Nephron (organoid): ENCODE measurements around the gene INTS7.

Experiments used
- H3K27ac Mint-ChIP-seq, 3 experiments: 2 replicates each; pipeline ENCODE4 v1.8.0; 2020; ENCODE audit warnings: mixed read lengths in 3 of 3, mild to moderate bottlenecking in 2 of 3, moderate library complexity in 1 of 3
- H3K27me3 Mint-ChIP-seq: 2 replicates; pipeline ENCODE4 v1.8.0; 2021; ENCODE audit warnings: low read depth, mild to moderate bottlenecking, moderate library complexity, mixed read lengths
- H3K36me3 Mint-ChIP-seq: 2 replicates; pipeline ENCODE4 v1.8.0; 2020; ENCODE audit warnings: low read depth, mixed read lengths
- H3K4me1 Mint-ChIP-seq: 2 replicates; pipeline ENCODE4 v1.8.0; 2020; ENCODE audit warnings: mixed read lengths
- H3K4me3 Mint-ChIP-seq, 3 experiments: 2 replicates each; pipeline ENCODE4 v1.8.0; 2020; ENCODE audit warnings: mild to moderate bottlenecking in 3 of 3, mixed read lengths in 3 of 3, moderate library complexity in 2 of 3
- H3K9me3 Mint-ChIP-seq: 2 replicates; pipeline ENCODE4 v1.8.0; 2020; ENCODE audit warnings: mixed read lengths
- TF ChIP-seq, protein P1 (sequence below), 3 experiments: fragments of 200-600 bp; sonication (generic); IDR thresholded peaks; one replicate each; pipeline ENCODE4 v1.5.0; 2021; ENCODE audit warnings: antibody characterized with exemption in 3 of 3; ENCODE audit not compliant: unreplicated experiment in 3 of 3

The INTS7 gene

DNA sequence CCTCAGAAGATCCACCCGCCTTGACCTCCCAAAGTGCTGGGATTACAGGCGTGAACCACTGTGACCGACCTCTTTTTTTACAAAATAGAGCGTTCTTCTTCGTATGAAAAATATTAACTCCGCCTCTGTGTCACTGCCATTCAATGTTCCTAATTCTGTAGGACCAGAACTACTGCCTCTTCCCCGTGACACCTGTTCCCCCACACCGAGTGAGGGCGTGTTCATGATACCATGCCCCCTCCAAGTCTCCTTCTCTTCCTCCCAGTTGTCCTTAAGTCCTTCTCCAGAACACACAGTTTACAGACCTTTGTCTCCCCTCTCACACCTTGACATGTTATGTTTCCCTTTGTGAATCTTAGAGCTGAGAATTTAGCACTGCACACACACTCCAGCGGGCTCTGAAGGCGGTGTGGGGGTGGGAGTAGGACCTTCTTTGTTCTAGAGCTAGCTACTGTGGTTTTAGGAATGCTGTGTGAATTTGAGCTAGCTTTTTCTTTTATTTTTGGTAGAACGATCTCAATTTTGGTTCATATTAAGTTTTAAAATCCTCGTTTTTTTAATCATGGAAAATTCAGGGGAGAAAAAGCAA lies 122.4 kb downstream of the INTS7 start:
- H3K4me3 Mint-ChIP-seq, result no peak overlapping the region
- H3K27me3 Mint-ChIP-seq, result peaks cover 5% of the 10 kb centered on the region
- H3K27ac Mint-ChIP-seq, result peak overlapping the region in 2 of 3 experiments; percentile 8 to 62
- H3K9me3 Mint-ChIP-seq, result no peaks in the 10 kb centered on the region
- peaks cover 7% of the 10 kb centered on the region for H3K4me1 Mint-ChIP-seq
- no peaks in the 10 kb centered on the region for H3K36me3 Mint-ChIP-seq
- TF ChIP-seq, protein P1, sequence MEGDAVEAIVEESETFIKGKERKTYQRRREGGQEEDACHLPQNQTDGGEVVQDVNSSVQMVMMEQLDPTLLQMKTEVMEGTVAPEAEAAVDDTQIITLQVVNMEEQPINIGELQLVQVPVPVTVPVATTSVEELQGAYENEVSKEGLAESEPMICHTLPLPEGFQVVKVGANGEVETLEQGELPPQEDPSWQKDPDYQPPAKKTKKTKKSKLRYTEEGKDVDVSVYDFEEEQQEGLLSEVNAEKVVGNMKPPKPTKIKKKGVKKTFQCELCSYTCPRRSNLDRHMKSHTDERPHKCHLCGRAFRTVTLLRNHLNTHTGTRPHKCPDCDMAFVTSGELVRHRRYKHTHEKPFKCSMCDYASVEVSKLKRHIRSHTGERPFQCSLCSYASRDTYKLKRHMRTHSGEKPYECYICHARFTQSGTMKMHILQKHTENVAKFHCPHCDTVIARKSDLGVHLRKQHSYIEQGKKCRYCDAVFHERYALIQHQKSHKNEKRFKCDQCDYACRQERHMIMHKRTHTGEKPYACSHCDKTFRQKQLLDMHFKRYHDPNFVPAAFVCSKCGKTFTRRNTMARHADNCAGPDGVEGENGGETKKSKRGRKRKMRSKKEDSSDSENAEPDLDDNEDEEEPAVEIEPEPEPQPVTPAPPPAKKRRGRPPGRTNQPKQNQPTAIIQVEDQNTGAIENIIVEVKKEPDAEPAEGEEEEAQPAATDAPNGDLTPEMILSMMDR (IDR thresholded peaks at IDR 0.05; ENCODE audit: unreplicated experiment in 3 of 3), result no peak

DNA sequence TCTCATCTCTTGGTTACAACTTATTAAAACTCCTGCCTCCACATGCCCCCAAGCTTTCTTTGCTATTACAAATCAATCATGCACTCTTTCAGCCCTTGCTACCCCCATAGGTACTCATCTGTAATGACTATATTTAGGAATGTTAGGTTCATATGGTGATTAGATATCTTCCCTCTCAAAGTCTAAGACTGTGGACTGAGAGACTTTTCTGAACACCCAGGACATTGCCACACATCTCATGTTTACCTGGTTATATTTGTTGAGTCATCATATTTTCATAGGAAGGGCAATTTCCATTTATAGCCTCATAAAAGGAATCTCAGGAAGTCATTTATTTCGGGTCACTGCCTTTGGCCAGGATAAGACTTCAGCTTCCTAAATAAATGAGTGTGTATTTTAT lies 123.3 kb downstream of the INTS7 start:
- no peaks in the 10 kb centered on the region for H3K9me3 Mint-ChIP-seq
- H3K4me3 Mint-ChIP-seq, result no peak overlapping the region
- peaks cover 5% of the 10 kb centered on the region for H3K4me1 Mint-ChIP-seq
- H3K27ac Mint-ChIP-seq, result no peak overlapping the region
- TF ChIP-seq, protein P1 (IDR thresholded peaks at IDR 0.05; ENCODE audit: unreplicated experiment in 3 of 3), result no peak
- peaks cover 5% of the 10 kb centered on the region for H3K27me3 Mint-ChIP-seq
- H3K36me3 Mint-ChIP-seq, result no peaks in the 10 kb centered on the region

DNA sequence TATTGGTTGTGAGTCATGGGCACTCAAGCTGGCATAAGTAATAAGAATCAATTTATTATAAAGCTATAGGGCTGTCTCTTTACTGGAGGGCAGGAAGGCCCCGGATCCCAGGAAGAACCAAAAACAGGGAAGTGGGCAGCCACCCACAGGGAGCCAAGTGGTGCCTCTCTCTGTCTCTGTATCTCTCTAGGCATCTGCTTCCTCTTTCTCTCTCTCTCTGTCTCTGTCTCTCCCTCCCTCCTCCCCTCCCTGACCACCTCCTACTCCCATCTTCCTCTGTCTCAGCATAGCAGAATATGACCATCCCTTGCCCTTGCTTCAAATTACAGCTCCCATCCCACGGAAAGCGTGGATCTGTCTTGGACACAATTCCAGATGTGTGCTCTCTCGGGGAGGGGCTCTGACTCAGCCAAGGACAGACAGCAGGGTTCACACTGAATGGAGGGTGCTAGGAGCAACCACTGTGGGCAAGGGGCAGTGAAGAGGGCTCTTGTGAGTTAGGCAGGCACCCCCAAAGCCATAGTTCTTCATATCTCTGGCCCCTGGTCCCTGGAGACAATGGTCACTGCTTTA lies 124.4 kb downstream of the INTS7 start:
- Mint-ChIP-seq H3K27me3 (peaks cover 5% of the 10 kb centered on the region), H3K36me3 (no peaks in the 10 kb centered on the region), H3K4me3 (no peak overlapping the region), H3K27ac (no peak overlapping the region), H3K9me3 (no peaks in the 10 kb centered on the region), H3K4me1 (peaks cover 5% of the 10 kb centered on the region)
- TF ChIP-seq, protein P1 (IDR thresholded peaks at IDR 0.05; ENCODE audit: unreplicated experiment in 3 of 3), result no peak

DNA sequence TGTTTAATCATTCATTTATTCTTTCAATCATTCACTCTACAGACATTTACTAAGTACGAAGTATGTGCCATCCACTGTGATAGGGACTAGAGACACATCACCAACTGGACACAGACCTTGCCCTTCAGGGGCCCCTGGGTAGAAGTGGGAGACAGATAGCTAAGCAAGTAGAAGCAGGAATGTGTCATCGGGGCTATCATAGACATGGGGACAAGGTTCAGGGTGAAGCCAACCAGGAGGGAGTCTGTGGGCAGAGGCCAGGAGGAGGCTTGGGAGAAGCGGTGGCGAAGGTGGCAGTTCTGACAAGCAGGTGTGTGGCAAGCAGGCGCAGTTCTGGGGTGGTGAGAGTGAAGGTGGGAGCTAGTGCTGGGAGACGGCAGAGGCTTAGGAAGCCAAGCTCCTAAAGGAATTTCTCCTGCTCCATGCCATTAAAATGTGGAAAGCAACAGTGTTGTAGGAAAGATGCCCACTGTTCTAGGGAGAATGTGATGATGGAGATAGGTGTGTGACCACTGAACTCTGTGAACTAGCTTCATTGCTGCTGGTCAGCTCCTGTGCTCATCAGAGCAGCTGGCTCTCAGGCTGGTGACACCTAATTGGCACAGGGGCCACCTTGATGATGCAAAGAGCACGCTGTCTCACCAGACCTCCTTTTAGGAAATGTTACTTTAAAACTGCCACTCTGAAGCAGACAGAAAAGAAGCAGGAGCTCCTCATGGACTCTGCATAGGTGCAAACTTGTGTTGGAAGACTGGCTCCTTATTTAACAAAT lies 125.1 kb downstream of the INTS7 start:
- TF ChIP-seq, protein P1 (IDR thresholded peaks at IDR 0.05; ENCODE audit: unreplicated experiment in 3 of 3), result no peak
- Mint-ChIP-seq H3K4me1 (peaks cover 5% of the 10 kb centered on the region), H3K36me3 (no peaks in the 10 kb centered on the region), H3K27ac (peak overlapping the region in 2 of 3 experiments; percentile 13 to 72), H3K4me3 (no peak overlapping the region), H3K9me3 (no peaks in the 10 kb centered on the region), H3K27me3 (peaks cover 5% of the 10 kb centered on the region)

DNA sequence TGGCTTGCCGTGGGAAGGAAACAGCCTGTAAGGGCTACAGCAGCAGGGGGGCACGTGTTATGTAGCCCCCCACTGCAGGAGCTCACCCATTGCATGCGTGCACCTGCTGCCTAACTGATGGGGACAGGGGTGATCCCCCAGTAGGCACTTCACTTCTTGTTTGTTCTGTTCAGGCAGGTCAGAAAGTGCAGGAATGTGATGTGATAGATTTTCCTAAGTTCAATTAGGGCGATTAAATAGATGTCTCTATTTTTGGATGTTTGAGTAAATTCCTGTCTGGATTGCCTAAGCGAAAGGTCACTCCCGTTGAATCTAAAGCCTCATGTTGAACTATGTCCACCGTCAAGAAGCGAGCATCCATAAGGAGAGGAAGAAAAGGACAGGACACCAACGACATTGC lies 126.0 kb downstream of the INTS7 start:
- Mint-ChIP-seq H3K4me1 (peaks cover 5% of the 10 kb centered on the region), H3K36me3 (no peaks in the 10 kb centered on the region), H3K27me3 (peaks cover 5% of the 10 kb centered on the region), H3K4me3 (no peak overlapping the region), H3K27ac (peak overlapping the region in 1 of 3 experiments; percentile 72), H3K9me3 (no peaks in the 10 kb centered on the region)
- TF ChIP-seq, protein P1 (IDR thresholded peaks at IDR 0.05; ENCODE audit: unreplicated experiment in 3 of 3), result no peak
